Breast epithelium (tissue), 3 donors: ENCODE measurements around the gene CHMP4A.

Experiments used
- POLR2AphosphoS5 ChIP-seq, 3 donors: sonication (generic); formaldehyde crosslinking; IDR thresholded peaks; one replicate each; pipeline ENCODE4 v1.6.1; 2017; ENCODE audit warnings: antibody characterized with exemption in 3 of 3
- TF ChIP-seq, protein P1 (sequence below), 3 donors: fragments of 450-650 bp; IDR thresholded peaks; one replicate each; pipeline ENCODE4 v1.5.1; 2016 to 2017; ENCODE audit warnings: antibody characterized with exemption in 3 of 3, mild to moderate bottlenecking in 3 of 3, moderate library complexity in 3 of 3

DNA sequence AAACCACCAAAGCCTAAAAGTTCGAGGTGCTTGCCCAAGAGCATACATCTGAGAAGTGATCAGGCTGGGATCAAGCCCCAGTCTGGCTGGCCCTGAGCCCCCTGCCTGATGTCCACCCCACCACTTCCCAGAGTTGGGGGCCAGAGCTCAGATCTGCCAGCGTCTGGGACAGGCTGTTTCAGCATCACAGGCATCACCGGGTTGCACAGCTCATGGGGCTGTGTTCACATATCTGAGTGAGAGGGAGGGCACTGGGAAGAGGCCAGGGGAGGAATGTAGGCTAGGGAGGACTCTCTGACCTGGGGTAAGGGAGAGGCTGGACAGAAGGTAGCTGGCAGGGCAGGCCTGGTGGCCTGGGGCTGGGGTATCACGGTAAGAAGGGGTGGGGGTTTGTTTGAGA, 43.7 kb upstream of the CHMP4A start:
- TF ChIP-seq, protein P1, sequence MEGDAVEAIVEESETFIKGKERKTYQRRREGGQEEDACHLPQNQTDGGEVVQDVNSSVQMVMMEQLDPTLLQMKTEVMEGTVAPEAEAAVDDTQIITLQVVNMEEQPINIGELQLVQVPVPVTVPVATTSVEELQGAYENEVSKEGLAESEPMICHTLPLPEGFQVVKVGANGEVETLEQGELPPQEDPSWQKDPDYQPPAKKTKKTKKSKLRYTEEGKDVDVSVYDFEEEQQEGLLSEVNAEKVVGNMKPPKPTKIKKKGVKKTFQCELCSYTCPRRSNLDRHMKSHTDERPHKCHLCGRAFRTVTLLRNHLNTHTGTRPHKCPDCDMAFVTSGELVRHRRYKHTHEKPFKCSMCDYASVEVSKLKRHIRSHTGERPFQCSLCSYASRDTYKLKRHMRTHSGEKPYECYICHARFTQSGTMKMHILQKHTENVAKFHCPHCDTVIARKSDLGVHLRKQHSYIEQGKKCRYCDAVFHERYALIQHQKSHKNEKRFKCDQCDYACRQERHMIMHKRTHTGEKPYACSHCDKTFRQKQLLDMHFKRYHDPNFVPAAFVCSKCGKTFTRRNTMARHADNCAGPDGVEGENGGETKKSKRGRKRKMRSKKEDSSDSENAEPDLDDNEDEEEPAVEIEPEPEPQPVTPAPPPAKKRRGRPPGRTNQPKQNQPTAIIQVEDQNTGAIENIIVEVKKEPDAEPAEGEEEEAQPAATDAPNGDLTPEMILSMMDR (IDR thresholded peaks at IDR 0.05), result no peak
- no peak for TF ChIP-seq POLR2AphosphoS5 (IDR thresholded peaks at IDR 0.05)
